Measurements from ENCODE around the gene SLC25A51.

GRCh38 chr9:37902131-37902530 is 1.8 kb downstream of the SLC25A51 start:
- TF ChIP-seq, protein P1, sequence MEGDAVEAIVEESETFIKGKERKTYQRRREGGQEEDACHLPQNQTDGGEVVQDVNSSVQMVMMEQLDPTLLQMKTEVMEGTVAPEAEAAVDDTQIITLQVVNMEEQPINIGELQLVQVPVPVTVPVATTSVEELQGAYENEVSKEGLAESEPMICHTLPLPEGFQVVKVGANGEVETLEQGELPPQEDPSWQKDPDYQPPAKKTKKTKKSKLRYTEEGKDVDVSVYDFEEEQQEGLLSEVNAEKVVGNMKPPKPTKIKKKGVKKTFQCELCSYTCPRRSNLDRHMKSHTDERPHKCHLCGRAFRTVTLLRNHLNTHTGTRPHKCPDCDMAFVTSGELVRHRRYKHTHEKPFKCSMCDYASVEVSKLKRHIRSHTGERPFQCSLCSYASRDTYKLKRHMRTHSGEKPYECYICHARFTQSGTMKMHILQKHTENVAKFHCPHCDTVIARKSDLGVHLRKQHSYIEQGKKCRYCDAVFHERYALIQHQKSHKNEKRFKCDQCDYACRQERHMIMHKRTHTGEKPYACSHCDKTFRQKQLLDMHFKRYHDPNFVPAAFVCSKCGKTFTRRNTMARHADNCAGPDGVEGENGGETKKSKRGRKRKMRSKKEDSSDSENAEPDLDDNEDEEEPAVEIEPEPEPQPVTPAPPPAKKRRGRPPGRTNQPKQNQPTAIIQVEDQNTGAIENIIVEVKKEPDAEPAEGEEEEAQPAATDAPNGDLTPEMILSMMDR (IDR thresholded peaks at IDR 0.05), result no peak
- TF ChIP-seq POLR2A (IDR thresholded peaks at IDR 0.05; ENCODE audit: low read depth), result no peak
